Ovary (tissue), 9 donors: Measurements from ENCODE around the gene C4orf33. TPM values are rescaled to one million over a fixed set of nuclear protein-coding genes. Genes with fewer than 3 reads are reported as not detected.
"Not testable (repeated sequence)": the region's sequence is repeated elsewhere in the genome, so short reads cannot be mapped to it uniquely, and the experiment has no call there.

Experiments
- DNase-seq, 5 donors: peaks; one replicate each; pipeline ENCODE4 v3.0.0-alpha.2; 2019 to 2020
- H3K27ac ChIP-seq, 2 donors: fragments of 200-600 bp; one replicate each; pipeline versions ENCODE4 v1.5.1 to v1.8.0; 2019 to 2022
- H3K27me3 ChIP-seq: fragments of 200-600 bp; one replicate; pipeline ENCODE4 v1.8.0; 2022
- H3K36me3 ChIP-seq: fragments of 200-600 bp; sonication (generic); one replicate; pipeline ENCODE4 v1.5.1; 2019
- H3K4me1 ChIP-seq: one replicate; pipeline ENCODE4 v1.8.1; 2013; ENCODE audit warnings: mild to moderate bottlenecking, moderate library complexity; ENCODE audit not compliant: insufficient read depth
- H3K4me3 ChIP-seq: fragments of 200-600 bp; sonication (generic); one replicate; pipeline ENCODE4 v1.5.1; 2017
- H3K9me3 ChIP-seq, 2 donors: fragments of 200-600 bp in 1 of 2; sonication (generic) in 1 of 2; one replicate each; pipeline versions ENCODE4 v1.5.1 to v1.8.1; 2013 to 2019; ENCODE audit warnings: mild to moderate bottlenecking in 1 of 2, moderate library complexity in 1 of 2
- CTCF ChIP-seq, 3 donors: fragments of 450-650 bp in 2 of 3; fragments of 200-600 bp in 1 of 3; IDR thresholded peaks; one replicate each; pipeline versions ENCODE4 v1.5.1 to v1.8.0; 2016 to 2022; ENCODE audit warnings: antibody characterized with exemption in 3 of 3, mild to moderate bottlenecking in 1 of 3
- EP300 ChIP-seq: sonication (generic); formaldehyde crosslinking; IDR thresholded peaks from one replicate; pipeline ENCODE4 v1.6.1; 2017; ENCODE audit warnings: antibody characterized with exemption
- POLR2A ChIP-seq: fragments of 450-650 bp; IDR thresholded peaks from one replicate; pipeline ENCODE4 v1.6.1; 2017; ENCODE audit warnings: antibody characterized with exemption, mild to moderate bottlenecking, moderate library complexity
- WGBS, 3 donors: extraction: QIAGEN DNeasy Blood & Tissue Kit in 1 of 3; methylation state at CpG; one replicate each; pipeline versions ENCODE4 v1.1.5 to v1.1.7; 2013 to 2017; 5-methylcytosine and 5-hydroxymethylcytosine counted together
- intact Hi-C, 4 donors: fragments of 100-400 bp; cut with DNase I; formaldehyde crosslinking; loops; one replicate each; pipeline versions ENCODE4 v1.11.0 to v1.15.1; 2022 to 2023
- polyA plus RNA-seq, 2 donors: library from polyadenylated mRNA; stranded (reverse); fragments of 200-250 nt in 1 of 2; fragments of 350-450 nt in 1 of 2; fragmentation: Illumina TruSeq in 1 of 2; extraction: RNeasy Lipid Tissue Mini Kit (QIAGEN cat#74804) in 1 of 2; gene quantifications; one replicate each; pipeline ENCODE4 v1.2.3, GENCODE V29; 2013 to 2014
- total RNA-seq, 7 donors: library from RNA; depleted of rRNA in 2 of 7; stranded (reverse); fragments of >200 nt in 2 of 7; fragmentation: NEBNext Ultra II Directional in 3 of 7; extraction: Animal tissue kit (Norgen Biotek cat#: 25700) in 3 of 7; gene quantifications; one replicate each; pipeline versions ENCODE4 v1.1.0 to v1.2.4, GENCODE V29; 2016 to 2023
- donor health status: DM: no; HTN: no; CAD: no; lungs with moderate emphysema.
- donor health status: DM: no; HTN: no; CAD: no.
- donor health status: Bipolar disorder and iron deficiency.
- donor health status: DM: yes; HTN: yes; CAD: no.
- donor health status: DM: no; HTN: no; CAD: no.
- donor health status: DM: yes; HTN: yes; CAD: no.

Gene C4orf33
- total and polyA plus RNA-seq, 9 donors, result 3.7 to 22.7 (median 9.7) TPM

DNA sequence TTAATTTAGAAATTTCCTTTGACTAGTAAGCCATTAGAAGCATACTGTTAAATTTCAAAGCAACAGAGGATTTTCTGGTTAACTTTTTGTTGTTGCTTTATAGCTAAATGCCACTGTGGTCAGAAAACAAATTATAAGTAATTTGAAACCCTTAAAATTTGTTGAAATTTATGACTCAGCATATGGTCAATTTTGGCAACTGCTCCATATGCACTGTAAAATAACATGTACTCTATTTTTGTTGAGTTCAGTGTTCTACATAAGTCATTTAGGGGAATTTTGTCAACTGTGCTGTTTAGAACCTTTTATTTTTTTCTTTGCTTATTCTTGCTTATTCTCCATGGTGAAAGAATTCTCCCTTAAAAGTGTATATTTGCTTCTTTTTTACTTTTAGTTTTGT lies 31.2 kb upstream of the C4orf33 start:
- intact Hi-C loops, result no loop called here
- no peak overlapping the region for H3K27ac ChIP-seq
- no peak for TF ChIP-seq EP300
- TF ChIP-seq CTCF (IDR thresholded peaks at IDR 0.05), result no peak
- no peak for TF ChIP-seq POLR2A
- H3K4me1 ChIP-seq, result no peaks in the 10 kb centered on the region
- DNase-seq, result no peak
- H3K9me3 ChIP-seq, result peaks cover 0 to 15% of the 10 kb centered on the region in 2 donors
- H3K4me3 ChIP-seq, result no peak overlapping the region
- H3K36me3 ChIP-seq, result no peaks in the 10 kb centered on the region
- no peaks in the 10 kb centered on the region for H3K27me3 ChIP-seq

GRCh38 chr4:129069537-129069936 lies 26.4 kb upstream of the C4orf33 start:
- WGBS, 3 donors, result 96 to 98% (median 96%) methylated on average over 2 of the region's 2 CpGs
- intact Hi-C loops, DNase-seq: not testable (repeated sequence)

DNA sequence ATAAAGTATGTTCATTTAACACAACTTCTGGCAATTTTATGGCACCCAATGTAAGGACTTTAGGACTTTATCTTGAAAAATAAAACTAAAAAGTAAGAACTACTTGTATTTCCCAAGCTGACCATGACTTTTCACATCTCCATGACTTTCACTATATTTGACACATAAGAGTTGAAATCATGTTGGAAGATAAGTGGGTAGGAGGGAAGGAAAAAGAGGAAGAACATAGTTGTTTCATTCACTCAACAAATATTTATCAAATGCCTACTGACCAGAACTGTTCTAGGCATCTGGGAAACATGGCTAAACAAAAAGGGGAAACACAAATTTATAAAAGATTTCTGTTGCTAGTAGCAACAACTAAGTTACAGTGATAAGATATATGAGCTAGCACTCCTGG lies 18.6 kb upstream of the C4orf33 start:
- no peak overlapping the region for H3K4me3 ChIP-seq
- intact Hi-C loops, result no loop called here
- DNase-seq, result no peak
- H3K27me3 ChIP-seq, result no peaks in the 10 kb centered on the region
- TF ChIP-seq POLR2A (no peak), EP300 (no peak), CTCF (IDR thresholded peaks at IDR 0.05) (no peak)
- no peak overlapping the region for H3K27ac ChIP-seq
- H3K4me1 ChIP-seq, result no peaks in the 10 kb centered on the region
- no peaks in the 10 kb centered on the region for H3K36me3 ChIP-seq
- no peaks in the 10 kb centered on the region for H3K9me3 ChIP-seq

More at GRCh38 chr4:129069537-129069936, 26.4 kb upstream of the C4orf33 start:
- H3K4me3 ChIP-seq, H3K27ac ChIP-seq, H3K27me3 ChIP-seq, H3K36me3 ChIP-seq, H3K4me1 ChIP-seq, H3K9me3 ChIP-seq: not testable (repeated sequence)

- Histone ChIP-seq H3K36me3 (no peaks in the 10 kb centered on the region), H3K27ac (no peak overlapping the region), H3K4me3 (no peak overlapping the region), H3K27me3 (no peaks in the 10 kb centered on the region), H3K4me1 (no peaks in the 10 kb centered on the region), H3K9me3 (no peaks in the 10 kb centered on the region)
- intact Hi-C loops, result loop anchor here in 1 of 4 donors (5.0 kb wide), 1 partner anchor 218 kb away; no protein-coding TSS in a partner anchor
- no peak for TF ChIP-seq POLR2A
- TF ChIP-seq EP300, result no peak
- TF ChIP-seq CTCF (IDR thresholded peaks at IDR 0.05), result no peak
- no peak for DNase-seq
Observed at GRCh38 chr4:129080129-129080528, 15.8 kb upstream of the C4orf33 start.

DNA sequence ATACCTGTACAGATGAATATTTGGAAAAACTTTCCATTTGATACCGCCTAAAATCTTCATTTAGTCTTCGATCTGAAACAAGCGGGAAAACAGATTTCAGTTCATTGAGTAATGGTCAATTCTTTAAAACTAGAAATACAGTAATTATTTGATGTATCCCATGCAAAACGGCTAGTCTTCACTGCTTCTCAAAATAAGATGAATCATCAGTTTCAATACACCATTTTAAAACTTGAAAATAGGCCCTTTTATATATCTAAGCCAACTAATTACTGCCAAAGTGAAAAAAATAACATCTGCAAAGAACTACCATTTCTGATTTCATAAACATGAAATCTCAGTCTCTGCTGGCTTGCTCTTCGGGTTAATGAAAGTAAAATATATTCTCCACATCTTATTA lies 13.7 kb upstream of the C4orf33 start:
- TF ChIP-seq EP300 (no peak), POLR2A (no peak), CTCF (IDR thresholded peaks at IDR 0.05) (no peak)
- Histone ChIP-seq H3K36me3 (no peaks in the 10 kb centered on the region), H3K4me3 (no peak overlapping the region), H3K27me3 (no peaks in the 10 kb centered on the region), H3K9me3 (no peaks in the 10 kb centered on the region), H3K4me1 (no peaks in the 10 kb centered on the region), H3K27ac (no peak overlapping the region)
- intact Hi-C loops, result loop anchor here in 1 of 4 donors (5.0 kb wide), 1 partner anchor 220 kb away; no protein-coding TSS in a partner anchor
- 91 to 96% (median 95%) methylated on average over 5 of the region's 5 CpGs for WGBS, 3 donors
- DNase-seq, result no peak
